SK-N-SH treated with all-trans-retinoic acid at 6 μM for 48 hours (cell line): ENCODE data around the gene TBXAS1.

Experiments
- ATAC-seq: fragments of 200-7000 bp; cut with Tn5 transposase; 3 replicates; pipeline ENCODE4 v1.9.1; 2020; ENCODE audit warnings: mild to moderate bottlenecking, moderate library complexity
- ARNTL ChIP-seq: fragments of 450-650 bp; formaldehyde crosslinking; IDR thresholded peaks from 2 replicates; pipeline ENCODE4 v1.5.0; 2020; ENCODE audit warnings: low read depth, mild to moderate bottlenecking, moderate library complexity, borderline replicate concordance
- BACH2 ChIP-seq: fragments of 250-450 bp; sonication (Bioruptor Pico); IDR thresholded peaks from 2 replicates; pipeline ENCODE4 v1.9.0; 2021; ENCODE audit warnings: mild to moderate bottlenecking, borderline replicate concordance
- CSDC2 ChIP-seq: fragments of 250-450 bp; sonication (Bioruptor Pico); IDR thresholded peaks from 2 replicates; pipeline ENCODE4 v1.5.0; 2020; ENCODE audit warnings: mild to moderate bottlenecking, moderate library complexity
- ESRRG ChIP-seq: fragments of 250-450 bp; sonication (Bioruptor Pico); IDR thresholded peaks from 2 replicates; pipeline ENCODE4 v1.6.1; 2021; ENCODE audit warnings: mild to moderate bottlenecking
- GLIS3 ChIP-seq: fragments of 250-450 bp; sonication (Bioruptor Pico); IDR thresholded peaks from 2 replicates; pipeline ENCODE4 v1.5.0; 2020; ENCODE audit warnings: mild to moderate bottlenecking, moderate library complexity
- ISL1 ChIP-seq: fragments of 250-450 bp; sonication (Bioruptor Pico); IDR thresholded peaks from 2 replicates; pipeline ENCODE4 v2.1.2; 2022; ENCODE audit warnings: mild to moderate bottlenecking, moderate library complexity
- OSR1 ChIP-seq: fragments of 250-450 bp; sonication (Bioruptor Pico); IDR thresholded peaks from 2 replicates; pipeline ENCODE4 v1.8.0; 2022; ENCODE audit warnings: moderate library complexity, mild to moderate bottlenecking, inconsistent platforms
- RARB ChIP-seq: fragments of 250-450 bp; sonication (Bioruptor Pico); IDR thresholded peaks from 2 replicates; pipeline ENCODE4 v1.8.0; 2021; ENCODE audit warnings: mild to moderate bottlenecking, moderate library complexity
- SNAI2 ChIP-seq: fragments of 250-450 bp; sonication (Bioruptor Pico); IDR thresholded peaks from 2 replicates; pipeline ENCODE4 v1.5.0; 2020; ENCODE audit warnings: mild to moderate bottlenecking, moderate library complexity
- TCF4 ChIP-seq: fragments of 250-450 bp; sonication (Bioruptor Pico); IDR thresholded peaks from 2 replicates; pipeline ENCODE4 v1.8.0; 2021; ENCODE audit warnings: mild to moderate bottlenecking, moderate library complexity, borderline replicate concordance
- TOX ChIP-seq: fragments of 250-450 bp; sonication (Bioruptor Pico); IDR thresholded peaks from 2 replicates; pipeline ENCODE4 v1.8.0; 2021; ENCODE audit warnings: mild to moderate bottlenecking, moderate library complexity, borderline replicate concordance
- ZC3H10 ChIP-seq: fragments of 250-450 bp; sonication (Bioruptor Pico); IDR thresholded peaks from 2 replicates; pipeline ENCODE4 v1.5.1; 2021; ENCODE audit warnings: mild to moderate bottlenecking, moderate library complexity
- ZFP3 ChIP-seq: fragments of 250-450 bp; sonication (Bioruptor Pico); IDR thresholded peaks from 2 replicates; pipeline ENCODE4 v1.5.0; 2020; ENCODE audit warnings: mild to moderate bottlenecking, moderate library complexity
- ZFP30 ChIP-seq: fragments of 450-650 bp; formaldehyde crosslinking; IDR thresholded peaks from 2 replicates; pipeline ENCODE4 v1.5.0; 2022; ENCODE audit warnings: mild to moderate bottlenecking, moderate library complexity
- ZNF565 ChIP-seq: fragments of 450-650 bp; formaldehyde crosslinking; conservative IDR thresholded peaks from 2 replicates; pipeline ENCODE4 v1.5.0; 2020; ENCODE audit warnings: low read depth, mild to moderate bottlenecking, moderate library complexity
- ZNF70 ChIP-seq: fragments of 450-650 bp; formaldehyde crosslinking; IDR thresholded peaks from 2 replicates; pipeline ENCODE4 v1.5.0; 2020; ENCODE audit warnings: mild to moderate bottlenecking, moderate library complexity
- ZNF8 ChIP-seq: fragments of 450-650 bp; formaldehyde crosslinking; IDR thresholded peaks from 2 replicates; pipeline ENCODE4 v1.5.0; 2020; ENCODE audit warnings: mild to moderate bottlenecking, moderate library complexity
- TF ChIP-seq, protein P1 (sequence below): fragments of 250-450 bp; sonication (Bioruptor Pico); IDR thresholded peaks from 2 replicates; pipeline ENCODE4 v1.8.0; 2020; ENCODE audit warnings: mild to moderate bottlenecking, moderate library complexity, borderline replicate concordance
- TF ChIP-seq, protein P2 (sequence below): fragments of 250-450 bp; sonication (Bioruptor Pico); IDR thresholded peaks from 2 replicates; pipeline ENCODE4 v1.8.0; 2021; ENCODE audit warnings: low read depth, mild to moderate bottlenecking, moderate library complexity, borderline replicate concordance
- TF ChIP-seq, protein P3 (sequence below): fragments of 250-450 bp; sonication (Bioruptor Pico); IDR thresholded peaks from 2 replicates; pipeline ENCODE4 v1.5.0; 2020; ENCODE audit warnings: mild to moderate bottlenecking, moderate library complexity
- TF ChIP-seq, protein P4 (sequence below): fragments of 250-450 bp; sonication (Bioruptor Pico); IDR thresholded peaks from 2 replicates; pipeline ENCODE4 v1.5.1; 2021; ENCODE audit warnings: mild to moderate bottlenecking, moderate library complexity
- TF ChIP-seq, protein P5 (sequence below): fragments of 250-450 bp; sonication (Bioruptor Pico); IDR thresholded peaks from 2 replicates; pipeline ENCODE4 v1.5.1; 2020; ENCODE audit warnings: low read depth, mild to moderate bottlenecking, moderate library complexity

Gene TBXAS1

DNA sequence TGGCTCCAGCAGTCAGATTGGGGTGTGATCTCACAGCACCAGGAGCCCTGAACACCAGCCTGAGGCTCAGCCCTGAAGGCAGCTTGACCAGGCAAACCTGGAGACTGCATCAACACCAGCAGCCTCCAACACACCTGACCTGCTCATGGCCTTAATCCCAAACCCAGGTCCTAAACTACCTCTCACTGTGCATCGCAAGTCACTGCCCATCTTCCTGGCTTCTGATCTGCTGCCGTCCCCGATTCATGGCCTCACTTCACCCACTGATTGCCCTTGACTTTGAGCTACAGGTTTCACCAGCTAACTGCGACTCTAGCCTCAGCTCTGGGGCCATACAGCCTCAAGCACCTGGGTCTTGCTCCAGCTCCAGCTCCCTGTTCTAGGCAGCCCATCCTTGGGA, 184.6 kb downstream of the TBXAS1 start:
- TF ChIP-seq ARNTL (CRISPR knock-in tag) = no peak
- no peak for TF ChIP-seq ZC3H10 (CRISPR knock-in tag)
- TF ChIP-seq SNAI2 (CRISPR knock-in tag) = no peak
- no peak for ATAC-seq

DNA sequence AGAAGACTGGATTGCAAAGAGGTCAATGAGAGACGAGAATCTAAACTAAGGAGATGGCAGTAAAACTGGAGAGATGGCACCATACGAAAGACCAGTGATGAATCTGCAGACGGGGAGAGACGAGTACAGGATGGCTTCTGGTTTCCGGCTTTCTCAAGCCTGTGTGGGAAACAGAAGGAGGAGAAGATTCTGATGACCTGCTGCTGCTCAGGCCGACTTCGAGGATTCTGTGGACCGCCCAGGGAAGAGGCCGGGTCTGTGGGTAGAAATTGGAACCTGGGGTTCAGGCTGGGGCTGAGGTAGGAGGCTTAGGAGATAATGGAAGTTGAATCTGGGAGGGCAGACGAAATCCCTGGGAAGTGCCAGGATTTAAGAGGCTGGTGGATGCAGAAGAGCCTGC, 185.1 kb downstream of the TBXAS1 start:
- no peak for ATAC-seq
- TF ChIP-seq CSDC2 (CRISPR knock-in tag) (no peak), ESRRG (no peak), TCF4 (CRISPR knock-in tag) (no peak), RARB (no peak), ZNF70 (no peak), ISL1 (CRISPR knock-in tag) (no peak), ZNF565 (CRISPR knock-in tag) (no peak), ZFP30 (CRISPR knock-in tag) (no peak)
- TF ChIP-seq, protein P1, sequence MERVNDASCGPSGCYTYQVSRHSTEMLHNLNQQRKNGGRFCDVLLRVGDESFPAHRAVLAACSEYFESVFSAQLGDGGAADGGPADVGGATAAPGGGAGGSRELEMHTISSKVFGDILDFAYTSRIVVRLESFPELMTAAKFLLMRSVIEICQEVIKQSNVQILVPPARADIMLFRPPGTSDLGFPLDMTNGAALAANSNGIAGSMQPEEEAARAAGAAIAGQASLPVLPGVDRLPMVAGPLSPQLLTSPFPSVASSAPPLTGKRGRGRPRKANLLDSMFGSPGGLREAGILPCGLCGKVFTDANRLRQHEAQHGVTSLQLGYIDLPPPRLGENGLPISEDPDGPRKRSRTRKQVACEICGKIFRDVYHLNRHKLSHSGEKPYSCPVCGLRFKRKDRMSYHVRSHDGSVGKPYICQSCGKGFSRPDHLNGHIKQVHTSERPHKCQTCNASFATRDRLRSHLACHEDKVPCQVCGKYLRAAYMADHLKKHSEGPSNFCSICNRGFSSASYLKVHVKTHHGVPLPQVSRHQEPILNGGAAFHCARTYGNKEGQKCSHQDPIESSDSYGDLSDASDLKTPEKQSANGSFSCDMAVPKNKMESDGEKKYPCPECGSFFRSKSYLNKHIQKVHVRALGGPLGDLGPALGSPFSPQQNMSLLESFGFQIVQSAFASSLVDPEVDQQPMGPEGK (CRISPR knock-in tag) = no peak
- TF ChIP-seq, protein P2, sequence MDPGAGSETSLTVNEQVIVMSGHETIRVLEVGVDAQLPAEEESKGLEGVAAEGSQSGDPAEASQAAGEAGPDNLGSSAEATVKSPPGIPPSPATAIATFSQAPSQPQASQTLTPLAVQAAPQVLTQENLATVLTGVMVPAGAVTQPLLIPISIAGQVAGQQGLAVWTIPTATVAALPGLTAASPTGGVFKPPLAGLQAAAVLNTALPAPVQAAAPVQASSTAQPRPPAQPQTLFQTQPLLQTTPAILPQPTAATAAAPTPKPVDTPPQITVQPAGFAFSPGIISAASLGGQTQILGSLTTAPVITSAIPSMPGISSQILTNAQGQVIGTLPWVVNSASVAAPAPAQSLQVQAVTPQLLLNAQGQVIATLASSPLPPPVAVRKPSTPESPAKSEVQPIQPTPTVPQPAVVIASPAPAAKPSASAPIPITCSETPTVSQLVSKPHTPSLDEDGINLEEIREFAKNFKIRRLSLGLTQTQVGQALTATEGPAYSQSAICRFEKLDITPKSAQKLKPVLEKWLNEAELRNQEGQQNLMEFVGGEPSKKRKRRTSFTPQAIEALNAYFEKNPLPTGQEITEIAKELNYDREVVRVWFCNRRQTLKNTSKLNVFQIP = no peak

DNA sequence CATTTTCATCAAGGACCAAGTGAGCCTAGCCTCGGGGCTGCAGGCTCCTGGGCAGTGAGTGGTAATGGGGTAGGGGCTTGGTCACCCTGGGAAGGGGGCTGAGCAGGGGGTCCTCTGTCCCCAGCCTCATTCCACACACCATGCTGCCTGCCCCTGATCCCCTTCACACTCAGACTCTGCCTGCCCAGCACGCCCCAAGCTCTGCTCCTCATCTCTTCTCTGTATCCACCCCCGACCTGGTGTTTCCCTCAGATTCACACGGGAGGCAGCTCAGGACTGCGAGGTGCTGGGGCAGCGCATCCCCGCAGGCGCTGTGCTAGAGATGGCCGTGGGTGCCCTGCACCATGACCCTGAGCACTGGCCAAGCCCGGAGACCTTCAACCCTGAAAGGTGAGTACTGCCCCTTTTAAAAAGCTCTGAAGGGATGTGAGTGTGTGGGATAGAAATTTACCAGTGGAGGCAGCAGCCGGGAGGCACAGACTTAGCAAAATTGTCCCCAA, 186.5 kb downstream of the TBXAS1 start:
- ATAC-seq = no peak
- TF ChIP-seq ZNF565 (CRISPR knock-in tag) = no peak
- TF ChIP-seq, protein P3, sequence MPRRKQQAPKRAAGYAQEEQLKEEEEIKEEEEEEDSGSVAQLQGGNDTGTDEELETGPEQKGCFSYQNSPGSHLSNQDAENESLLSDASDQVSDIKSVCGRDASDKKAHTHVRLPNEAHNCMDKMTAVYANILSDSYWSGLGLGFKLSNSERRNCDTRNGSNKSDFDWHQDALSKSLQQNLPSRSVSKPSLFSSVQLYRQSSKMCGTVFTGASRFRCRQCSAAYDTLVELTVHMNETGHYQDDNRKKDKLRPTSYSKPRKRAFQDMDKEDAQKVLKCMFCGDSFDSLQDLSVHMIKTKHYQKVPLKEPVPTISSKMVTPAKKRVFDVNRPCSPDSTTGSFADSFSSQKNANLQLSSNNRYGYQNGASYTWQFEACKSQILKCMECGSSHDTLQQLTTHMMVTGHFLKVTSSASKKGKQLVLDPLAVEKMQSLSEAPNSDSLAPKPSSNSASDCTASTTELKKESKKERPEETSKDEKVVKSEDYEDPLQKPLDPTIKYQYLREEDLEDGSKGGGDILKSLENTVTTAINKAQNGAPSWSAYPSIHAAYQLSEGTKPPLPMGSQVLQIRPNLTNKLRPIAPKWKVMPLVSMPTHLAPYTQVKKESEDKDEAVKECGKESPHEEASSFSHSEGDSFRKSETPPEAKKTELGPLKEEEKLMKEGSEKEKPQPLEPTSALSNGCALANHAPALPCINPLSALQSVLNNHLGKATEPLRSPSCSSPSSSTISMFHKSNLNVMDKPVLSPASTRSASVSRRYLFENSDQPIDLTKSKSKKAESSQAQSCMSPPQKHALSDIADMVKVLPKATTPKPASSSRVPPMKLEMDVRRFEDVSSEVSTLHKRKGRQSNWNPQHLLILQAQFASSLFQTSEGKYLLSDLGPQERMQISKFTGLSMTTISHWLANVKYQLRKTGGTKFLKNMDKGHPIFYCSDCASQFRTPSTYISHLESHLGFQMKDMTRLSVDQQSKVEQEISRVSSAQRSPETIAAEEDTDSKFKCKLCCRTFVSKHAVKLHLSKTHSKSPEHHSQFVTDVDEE = no peak
- no peak for TF ChIP-seq CSDC2 (CRISPR knock-in tag)
- TF ChIP-seq GLIS3 = no peak
- no peak for TF ChIP-seq OSR1 (CRISPR knock-in tag)
- TF ChIP-seq ZFP3 (CRISPR knock-in tag) = no peak
- TF ChIP-seq, protein P4, sequence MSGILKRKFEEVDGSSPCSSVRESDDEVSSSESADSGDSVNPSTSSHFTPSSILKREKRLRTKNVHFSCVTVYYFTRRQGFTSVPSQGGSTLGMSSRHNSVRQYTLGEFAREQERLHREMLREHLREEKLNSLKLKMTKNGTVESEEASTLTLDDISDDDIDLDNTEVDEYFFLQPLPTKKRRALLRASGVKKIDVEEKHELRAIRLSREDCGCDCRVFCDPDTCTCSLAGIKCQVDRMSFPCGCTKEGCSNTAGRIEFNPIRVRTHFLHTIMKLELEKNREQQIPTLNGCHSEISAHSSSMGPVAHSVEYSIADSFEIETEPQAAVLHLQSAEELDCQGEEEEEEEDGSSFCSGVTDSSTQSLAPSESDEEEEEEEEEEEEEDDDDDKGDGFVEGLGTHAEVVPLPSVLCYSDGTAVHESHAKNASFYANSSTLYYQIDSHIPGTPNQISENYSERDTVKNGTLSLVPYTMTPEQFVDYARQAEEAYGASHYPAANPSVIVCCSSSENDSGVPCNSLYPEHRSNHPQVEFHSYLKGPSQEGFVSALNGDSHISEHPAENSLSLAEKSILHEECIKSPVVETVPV (CRISPR knock-in tag) = no peak
- no peak for TF ChIP-seq BACH2 (CRISPR knock-in tag)
- no peak for TF ChIP-seq ZNF70

DNA sequence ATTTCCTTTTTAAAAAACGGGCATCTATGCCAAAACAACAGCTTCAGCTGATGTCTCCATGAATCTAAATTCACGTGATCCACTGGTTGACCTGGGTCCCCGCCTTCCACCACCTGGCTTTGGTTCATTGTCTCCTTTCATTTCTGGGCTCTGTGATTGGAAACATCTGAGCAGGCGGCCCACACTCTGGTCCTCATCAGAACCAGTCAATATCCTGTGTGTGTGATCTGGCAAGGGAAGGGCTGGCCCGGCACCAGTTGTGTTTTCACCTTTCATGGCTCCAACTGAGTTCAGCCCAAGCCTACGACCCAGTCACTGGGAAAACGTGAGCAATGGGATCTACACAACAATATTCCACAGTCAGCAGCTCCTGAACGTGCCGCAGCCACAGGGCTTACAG, 187.5 kb downstream of the TBXAS1 start:
- ATAC-seq = no peak
- TF ChIP-seq, protein P1 (CRISPR knock-in tag) = no peak
- TF ChIP-seq, protein P5, sequence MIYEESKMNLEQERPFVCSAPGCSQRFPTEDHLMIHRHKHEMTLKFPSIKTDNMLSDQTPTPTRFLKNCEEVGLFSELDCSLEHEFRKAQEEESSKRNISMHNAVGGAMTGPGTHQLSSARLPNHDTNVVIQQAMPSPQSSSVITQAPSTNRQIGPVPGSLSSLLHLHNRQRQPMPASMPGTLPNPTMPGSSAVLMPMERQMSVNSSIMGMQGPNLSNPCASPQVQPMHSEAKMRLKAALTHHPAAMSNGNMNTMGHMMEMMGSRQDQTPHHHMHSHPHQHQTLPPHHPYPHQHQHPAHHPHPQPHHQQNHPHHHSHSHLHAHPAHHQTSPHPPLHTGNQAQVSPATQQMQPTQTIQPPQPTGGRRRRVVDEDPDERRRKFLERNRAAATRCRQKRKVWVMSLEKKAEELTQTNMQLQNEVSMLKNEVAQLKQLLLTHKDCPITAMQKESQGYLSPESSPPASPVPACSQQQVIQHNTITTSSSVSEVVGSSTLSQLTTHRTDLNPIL (CRISPR knock-in tag) = no peak
- TF ChIP-seq RARB (no peak), TCF4 (CRISPR knock-in tag) (no peak), ZFP3 (CRISPR knock-in tag) (no peak), ZFP30 (CRISPR knock-in tag) (no peak), ZNF8 (CRISPR knock-in tag) (no peak), ISL1 (CRISPR knock-in tag) (no peak), TOX (CRISPR knock-in tag) (no peak), ZC3H10 (CRISPR knock-in tag) (no peak), GLIS3 (no peak), CSDC2 (CRISPR knock-in tag) (no peak), ARNTL (CRISPR knock-in tag) (no peak)
- TF ChIP-seq, protein P2 = no peak
- TF ChIP-seq, protein P4 (CRISPR knock-in tag) = no peak
